SU-DHL-6 (cell line): ENCODE results near the gene CRKL.
"Not testable (repeated sequence)": the region's sequence is repeated elsewhere in the genome, so short reads cannot be mapped to it uniquely, and the experiment has no call there.

Experiments
- EZH2phosphoT487 ChIP-seq: fragments of 200-600 bp; sonication (generic), shearing (Covaris generic); conservative IDR thresholded peaks from 2 replicates; pipeline ENCODE4 v1.6.1; 2018; ENCODE audit warnings: mild to moderate bottlenecking, antibody characterized with exemption, low read length, moderate library complexity, mixed read lengths
- TF ChIP-seq, protein P1 (sequence below): fragments of 200-600 bp; sonication (generic); IDR thresholded peaks from one replicate; pipeline ENCODE4 v1.5.1; 2017; ENCODE audit warnings: antibody characterized with exemption, mild to moderate bottlenecking, low read length, moderate library complexity; ENCODE audit not compliant: insufficient read depth, poor library complexity, severe bottlenecking

DNA sequence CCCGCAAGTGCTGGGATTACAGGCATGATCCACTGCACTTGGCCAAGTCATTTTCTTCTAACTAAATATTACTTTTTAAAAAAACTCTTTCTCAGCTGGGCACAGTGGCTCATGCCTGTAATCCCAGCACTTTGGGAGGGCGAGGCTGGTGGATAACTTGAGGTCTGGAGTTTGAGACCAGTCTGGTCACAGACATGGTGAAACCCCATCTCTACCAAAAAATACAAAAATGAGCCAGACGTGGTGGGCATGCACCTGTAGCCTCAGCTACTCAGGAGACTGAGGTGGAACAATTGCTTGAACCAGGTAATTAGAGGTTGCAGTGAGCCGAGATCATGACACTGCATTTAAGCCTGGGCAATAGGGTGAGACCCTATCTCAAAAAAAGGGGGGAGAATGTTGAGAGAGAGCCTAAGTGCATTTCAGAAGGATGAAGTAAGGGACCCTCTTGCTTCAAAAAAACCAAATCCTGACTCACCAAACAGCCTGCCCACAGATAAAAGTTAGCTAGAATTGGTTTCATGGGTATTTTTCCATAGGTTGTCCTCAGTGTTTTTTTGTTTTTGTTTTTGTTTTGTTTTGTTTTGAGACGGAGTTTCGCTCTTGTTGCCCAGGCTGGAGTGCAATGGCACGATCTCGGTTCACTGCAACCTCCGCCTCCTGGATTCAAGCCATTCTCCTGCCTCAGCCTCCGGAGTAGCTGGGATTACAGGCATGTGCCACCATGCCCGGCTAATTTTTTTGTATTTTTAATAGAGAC, 18.8 kb downstream of the CRKL start:
- TF ChIP-seq, protein P1, sequence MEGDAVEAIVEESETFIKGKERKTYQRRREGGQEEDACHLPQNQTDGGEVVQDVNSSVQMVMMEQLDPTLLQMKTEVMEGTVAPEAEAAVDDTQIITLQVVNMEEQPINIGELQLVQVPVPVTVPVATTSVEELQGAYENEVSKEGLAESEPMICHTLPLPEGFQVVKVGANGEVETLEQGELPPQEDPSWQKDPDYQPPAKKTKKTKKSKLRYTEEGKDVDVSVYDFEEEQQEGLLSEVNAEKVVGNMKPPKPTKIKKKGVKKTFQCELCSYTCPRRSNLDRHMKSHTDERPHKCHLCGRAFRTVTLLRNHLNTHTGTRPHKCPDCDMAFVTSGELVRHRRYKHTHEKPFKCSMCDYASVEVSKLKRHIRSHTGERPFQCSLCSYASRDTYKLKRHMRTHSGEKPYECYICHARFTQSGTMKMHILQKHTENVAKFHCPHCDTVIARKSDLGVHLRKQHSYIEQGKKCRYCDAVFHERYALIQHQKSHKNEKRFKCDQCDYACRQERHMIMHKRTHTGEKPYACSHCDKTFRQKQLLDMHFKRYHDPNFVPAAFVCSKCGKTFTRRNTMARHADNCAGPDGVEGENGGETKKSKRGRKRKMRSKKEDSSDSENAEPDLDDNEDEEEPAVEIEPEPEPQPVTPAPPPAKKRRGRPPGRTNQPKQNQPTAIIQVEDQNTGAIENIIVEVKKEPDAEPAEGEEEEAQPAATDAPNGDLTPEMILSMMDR: not testable (repeated sequence)
- TF ChIP-seq EZH2phosphoT487: not testable (repeated sequence)
